Retinal pigment epithelial cell (primary cell): ENCODE results near the gene RAB10.
"Not testable (repeated sequence)": the region's sequence is repeated elsewhere in the genome, so short reads cannot be mapped to it uniquely, and the experiment has no call there.

Experiments used
- DNase-seq: peaks from one replicate; pipeline ENCODE4 v3.0.0-alpha.2; 2010; ENCODE audit warnings: low read depth
- H3K4me3 ChIP-seq: 2 replicates; pipeline ENCODE4 v1.5.1; 2011; ENCODE audit warnings: mild to moderate bottlenecking, low read length, control low read depth, moderate library complexity
- CTCF ChIP-seq: conservative IDR thresholded peaks from 2 replicates; pipeline ENCODE4 v1.5.1; 2011; ENCODE audit warnings: low read depth, low read length, control low read depth, inconsistent platforms

Gene RAB10

DNA sequence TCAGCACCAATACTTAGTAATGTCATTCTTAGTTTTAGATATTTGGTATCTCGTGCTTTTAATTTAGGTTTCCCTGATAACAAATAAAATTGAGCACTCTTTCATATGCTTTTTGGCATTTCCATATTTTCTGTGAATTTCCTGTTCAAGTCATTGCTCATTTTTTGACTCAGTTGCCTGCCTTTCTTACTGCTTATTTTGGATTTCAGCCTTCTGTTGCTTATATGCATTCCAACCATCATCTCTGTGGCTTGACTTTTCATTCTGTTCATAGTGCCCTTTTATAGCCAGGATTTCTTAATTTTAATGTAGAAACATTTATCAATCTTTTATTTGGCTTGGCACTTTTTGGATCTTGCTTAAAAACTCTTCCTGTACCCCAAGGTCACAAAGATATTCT, 37.0 kb upstream of the RAB10 start:
- DNase-seq: no peak

GRCh38 chr2:25998816-25999383, 35.0 kb upstream of the RAB10 start:
- H3K4me3 ChIP-seq, DNase-seq: not testable (repeated sequence)

More for the DNA sequence above, 37.0 kb upstream of the RAB10 start:
- no peak overlapping the region for H3K4me3 ChIP-seq
- TF ChIP-seq CTCF: no peak

- not testable (repeated sequence) for DNase-seq, H3K4me3 ChIP-seq
Measured at GRCh38 chr2:25999406-25999805, 34.5 kb upstream of the RAB10 start.

DNA sequence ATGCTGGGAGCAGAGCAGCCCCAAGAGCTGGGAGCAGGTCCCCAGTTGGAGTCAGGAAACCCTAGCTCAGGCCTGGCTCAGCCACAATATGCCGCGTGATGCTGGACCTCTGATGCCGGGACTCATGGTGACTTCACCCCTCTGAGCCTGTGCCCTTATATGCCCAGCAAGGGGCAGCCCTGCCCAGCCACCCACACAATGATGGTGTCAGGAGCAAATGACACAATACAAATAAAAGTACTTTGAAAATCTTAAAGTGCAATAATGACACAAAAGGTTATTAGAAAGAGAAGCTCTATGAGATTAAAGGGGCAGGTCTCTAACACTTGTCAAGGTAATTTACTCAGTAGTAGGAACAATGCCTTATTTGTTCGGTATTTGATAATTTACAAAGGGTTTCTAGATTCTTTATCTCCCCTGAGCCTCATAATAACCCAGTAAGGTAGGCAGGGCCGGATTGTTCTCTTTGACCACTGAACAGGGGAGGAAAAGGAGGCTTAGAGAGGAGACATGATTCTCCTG, 33.3 kb upstream of the RAB10 start:
- H3K4me3 ChIP-seq: no peak overlapping the region
- DNase-seq: no peak
- TF ChIP-seq CTCF: no peak

GRCh38 chr2:26001743-26002351, 32.0 kb upstream of the RAB10 start:
- H3K4me3 ChIP-seq: no peak overlapping the region
- no peak for TF ChIP-seq CTCF
- DNase-seq: no peak

GRCh38 chr2:26002632-26003310, 31.1 kb upstream of the RAB10 start:
- no peak overlapping the region for H3K4me3 ChIP-seq
- no peak for TF ChIP-seq CTCF
- no peak for DNase-seq

DNA sequence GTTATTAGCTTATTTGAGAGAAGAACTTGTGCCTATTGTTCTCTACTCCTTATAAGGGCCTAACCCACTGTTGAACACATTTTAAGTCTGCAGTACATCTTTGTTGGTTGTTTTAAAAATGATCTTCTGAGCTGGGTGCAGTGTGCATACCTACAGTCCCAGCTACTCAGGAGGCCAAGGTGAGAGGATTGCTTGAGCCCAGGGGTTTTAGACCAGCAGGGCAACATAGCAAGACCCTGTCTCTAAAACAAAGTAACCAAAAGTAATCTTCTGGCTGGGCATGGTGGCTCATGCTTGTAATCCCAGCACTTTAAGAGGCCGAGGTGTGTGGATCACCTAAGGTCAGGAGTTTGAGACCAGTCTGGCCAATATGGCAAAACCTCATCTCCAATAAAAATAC, 25.8 kb upstream of the RAB10 start:
- DNase-seq: no peak
- H3K4me3 ChIP-seq: no peak overlapping the region
- TF ChIP-seq CTCF: no peak

GRCh38 chr2:26008851-26009566, 24.9 kb upstream of the RAB10 start:
- no peak overlapping the region for H3K4me3 ChIP-seq
- TF ChIP-seq CTCF: no peak
- no peak for DNase-seq
